Epidermal melanocyte (primary cell): Measurements from ENCODE around the gene CMSS1.

ENCODE experiments used
- DNase-seq: peaks from one replicate; pipeline ENCODE4 v3.0.0; 2011; ENCODE audit warnings: low spot score; ENCODE audit not compliant: insufficient read length

CMSS1 gene

GRCh38 chr3:100023150-100023549 is 205.5 kb downstream of the CMSS1 start:
- DNase-seq: no peak

GRCh38 chr3:100023595-100023994 is 205.9 kb downstream of the CMSS1 start:
- no peak for DNase-seq

- DNase-seq: no peak
Measured at GRCh38 chr3:100024520-100025303, 207.1 kb downstream of the CMSS1 start.

- no peak for DNase-seq
Measured at GRCh38 chr3:100027321-100027720, 209.7 kb downstream of the CMSS1 start.

GRCh38 chr3:100029052-100029451 is 211.4 kb downstream of the CMSS1 start:
- DNase-seq: no peak

- no peak for DNase-seq
Measured at GRCh38 chr3:100029689-100030088, 212.0 kb downstream of the CMSS1 start.

GRCh38 chr3:100030346-100030745 is 212.7 kb downstream of the CMSS1 start:
- DNase-seq: no peak

GRCh38 chr3:100030914-100031425 is 213.3 kb downstream of the CMSS1 start:
- no peak for DNase-seq

- no peak for DNase-seq
Measured at GRCh38 chr3:100032243-100032642, 214.6 kb downstream of the CMSS1 start.

- DNase-seq: no peak
Measured at GRCh38 chr3:100033184-100033583, 215.5 kb downstream of the CMSS1 start.

GRCh38 chr3:100033903-100034471 is 216.3 kb downstream of the CMSS1 start:
- DNase-seq: no peak

- no peak for DNase-seq
Measured at GRCh38 chr3:100039075-100039474, 221.4 kb downstream of the CMSS1 start.

- DNase-seq: no peak
Measured at GRCh38 chr3:100040451-100041225, 223.0 kb downstream of the CMSS1 start.

GRCh38 chr3:100041328-100041749 is 223.7 kb downstream of the CMSS1 start:
- no peak for DNase-seq

GRCh38 chr3:100042166-100042981 is 224.7 kb downstream of the CMSS1 start:
- DNase-seq: no peak

- DNase-seq: no peak
Measured at GRCh38 chr3:100043271-100043670, 225.6 kb downstream of the CMSS1 start.

GRCh38 chr3:100044369-100044768 is 226.7 kb downstream of the CMSS1 start:
- no peak for DNase-seq

- DNase-seq: peak; percentile 19
Measured at GRCh38 chr3:100045696-100046095, 228.0 kb downstream of the CMSS1 start.

GRCh38 chr3:100046986-100047385 is 229.3 kb downstream of the CMSS1 start:
- no peak for DNase-seq

GRCh38 chr3:100047455-100048141 is 229.9 kb downstream of the CMSS1 start:
- DNase-seq: no peak

- no peak for DNase-seq
Measured at GRCh38 chr3:100048248-100048647, 230.6 kb downstream of the CMSS1 start.
